A204.1 (cell line): ENCODE data around the gene TECPR2.

Source experiments
- FAIRE-seq: peaks from 2 replicates; lab custom pipeline; 2012; peaks lifted over from hg19 to GRCh38; lab: Jason Lieb, UNC

Gene TECPR2

DNA sequence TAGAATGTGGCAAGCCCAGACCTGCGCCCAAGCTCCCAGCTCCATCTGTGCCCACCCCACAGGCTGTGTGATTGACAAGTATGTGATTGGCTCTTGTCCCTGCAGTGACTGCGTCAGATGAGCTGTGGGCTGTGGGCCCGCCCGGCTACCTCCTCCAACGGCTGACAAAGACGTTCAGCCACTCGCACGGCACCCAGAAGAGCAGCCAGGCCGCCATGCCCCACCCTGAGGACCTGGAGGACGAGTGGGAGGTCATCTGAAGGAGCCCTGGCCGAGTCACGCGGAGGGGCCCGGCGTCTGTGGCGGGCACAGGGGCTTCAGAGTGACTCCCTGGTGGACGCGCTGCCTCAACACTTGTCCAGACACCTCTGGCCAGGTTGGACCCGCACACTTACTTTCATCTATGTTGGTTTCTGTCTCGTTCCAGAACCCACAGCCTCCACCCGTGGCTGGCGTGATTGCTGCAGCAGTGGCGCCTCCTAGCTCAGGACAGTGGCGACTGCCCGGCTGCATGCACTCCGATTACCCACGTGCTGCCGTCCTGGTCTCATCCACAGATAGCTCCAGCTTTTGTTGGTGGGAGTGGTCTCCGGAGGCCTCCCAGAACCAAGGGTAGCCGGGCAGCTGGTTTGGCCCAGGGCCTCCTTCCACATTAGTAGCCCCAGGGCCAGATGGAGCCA, 135.4 kb downstream of the TECPR2 start:
- FAIRE-seq: no peak

DNA sequence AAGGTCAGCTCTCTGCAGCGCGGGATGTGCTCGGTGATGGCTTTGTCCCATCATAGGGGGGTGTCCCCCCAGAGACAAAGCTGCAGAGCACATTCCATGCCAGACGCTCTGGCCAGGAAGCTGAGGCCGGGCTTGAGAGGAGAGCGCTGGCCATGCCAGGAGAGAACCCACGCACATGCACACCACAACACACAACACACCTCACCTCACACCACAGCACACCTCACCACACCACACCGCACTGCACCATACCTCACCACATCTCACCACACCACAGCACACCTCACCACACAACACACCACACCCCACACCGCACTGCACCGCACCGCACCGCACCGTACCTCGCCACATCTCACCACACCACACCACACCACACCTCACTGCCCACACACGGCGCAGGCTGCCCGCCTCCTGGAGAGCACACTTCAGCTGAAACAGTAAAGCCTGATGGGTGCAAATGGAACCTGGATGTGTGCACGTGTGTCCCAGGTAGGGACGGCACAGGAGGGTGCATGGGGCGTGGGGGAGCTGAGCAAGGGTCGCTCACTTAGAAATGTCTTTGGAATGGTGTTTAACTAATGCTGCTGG, 136.0 kb downstream of the TECPR2 start:
- FAIRE-seq: no peak

DNA sequence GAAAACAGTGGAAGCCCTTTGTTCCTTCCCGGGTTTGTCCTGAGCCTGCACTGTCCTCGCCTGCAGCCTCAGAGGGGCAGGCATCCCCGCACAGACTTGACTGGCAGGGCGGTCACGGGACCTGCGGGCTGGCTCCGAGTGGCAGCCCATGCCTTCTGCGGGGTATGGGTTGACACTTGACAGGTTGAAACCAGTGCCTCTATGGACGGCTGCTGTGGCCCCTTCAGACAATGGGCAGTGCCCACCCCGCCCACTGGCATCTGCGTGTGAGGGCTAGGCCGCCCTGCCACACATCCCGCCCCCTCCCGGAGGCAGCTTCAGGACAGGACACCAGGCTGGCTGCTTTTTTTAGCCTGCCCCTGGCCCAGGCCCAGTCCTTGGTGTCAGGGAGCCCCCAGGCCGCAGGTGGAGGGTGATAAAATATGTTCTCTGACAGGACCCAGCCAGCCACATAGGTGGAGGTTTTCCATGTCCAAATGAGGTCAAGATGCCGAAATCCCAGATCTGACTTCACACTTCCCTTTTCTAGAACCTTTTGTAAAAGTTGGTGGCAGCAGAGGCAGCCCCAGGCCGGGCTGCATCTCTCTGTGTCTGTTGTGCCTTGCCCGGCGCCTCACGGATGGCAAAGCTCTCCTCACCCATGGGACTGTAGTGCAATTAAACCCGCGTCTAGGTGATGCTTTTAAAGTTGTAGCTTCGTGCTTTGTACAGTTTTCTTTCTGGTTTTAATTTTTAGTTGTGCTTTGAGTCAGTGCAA, 136.8 kb downstream of the TECPR2 start:
- FAIRE-seq: no peak

DNA sequence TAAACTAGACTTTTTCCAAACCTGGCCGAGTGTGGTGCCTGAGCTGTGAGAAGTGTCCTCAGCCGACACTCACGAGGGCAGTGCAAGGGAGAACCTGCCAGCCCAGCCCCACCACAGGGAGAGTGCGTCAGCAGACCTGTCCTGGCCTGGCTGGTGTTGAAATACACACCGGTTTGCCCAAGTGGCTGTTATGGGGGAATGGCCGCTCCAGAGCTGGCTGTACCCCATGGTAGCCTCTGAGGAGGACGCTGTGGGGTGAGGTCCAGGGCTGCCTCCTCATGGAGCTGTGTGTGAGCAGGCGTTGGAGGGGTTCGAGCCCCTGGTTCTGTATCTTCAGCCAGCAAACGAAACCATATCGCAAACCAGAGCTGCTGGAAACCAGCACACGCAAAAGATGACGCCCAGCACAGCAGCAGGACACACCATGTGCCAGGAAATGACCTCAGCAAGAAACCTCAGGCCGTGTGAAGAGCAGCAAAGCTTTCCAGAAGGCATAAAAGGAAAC, 137.5 kb downstream of the TECPR2 start:
- no peak for FAIRE-seq

GRCh38 chr14:102500713-102501112, 138.0 kb downstream of the TECPR2 start:
- no peak for FAIRE-seq

GRCh38 chr14:102501751-102502315, 139.1 kb downstream of the TECPR2 start:
- FAIRE-seq: no peak

- peak; percentile 3 for FAIRE-seq
Observed at GRCh38 chr14:102502571-102502970, 139.8 kb downstream of the TECPR2 start.

DNA sequence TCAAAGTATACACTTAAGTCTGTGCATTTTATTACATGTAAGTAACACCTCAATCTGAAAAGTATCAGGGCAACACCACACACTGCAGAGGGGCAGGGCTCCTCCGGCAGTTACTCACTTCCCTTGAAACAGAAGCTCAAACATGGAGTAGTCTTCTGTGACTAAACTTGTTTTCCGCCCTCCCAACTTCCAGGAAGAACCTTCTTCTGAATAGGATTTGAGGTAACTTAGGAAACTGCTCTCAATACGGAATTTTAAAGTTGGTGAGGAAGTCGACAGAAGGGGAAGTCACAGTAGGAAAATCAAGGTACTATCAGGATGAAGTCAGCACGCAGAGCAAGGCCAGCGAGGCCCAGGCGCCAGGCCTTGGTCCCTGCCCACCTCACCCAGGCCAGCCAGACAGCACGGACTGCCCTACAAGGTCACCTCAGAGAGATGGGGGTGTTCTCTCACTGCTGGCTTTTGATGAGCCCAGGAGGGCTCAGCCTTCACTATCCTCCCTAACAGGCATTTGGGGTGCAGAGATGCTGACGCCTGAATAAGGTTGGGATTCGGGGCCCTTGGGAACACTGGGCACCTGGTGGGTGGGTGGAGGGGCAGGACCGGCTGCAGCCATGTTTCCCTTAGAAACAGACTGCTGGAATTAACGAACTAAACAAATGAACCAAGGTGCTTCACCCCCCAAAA, 141.0 kb downstream of the TECPR2 start:
- FAIRE-seq: no peak

DNA sequence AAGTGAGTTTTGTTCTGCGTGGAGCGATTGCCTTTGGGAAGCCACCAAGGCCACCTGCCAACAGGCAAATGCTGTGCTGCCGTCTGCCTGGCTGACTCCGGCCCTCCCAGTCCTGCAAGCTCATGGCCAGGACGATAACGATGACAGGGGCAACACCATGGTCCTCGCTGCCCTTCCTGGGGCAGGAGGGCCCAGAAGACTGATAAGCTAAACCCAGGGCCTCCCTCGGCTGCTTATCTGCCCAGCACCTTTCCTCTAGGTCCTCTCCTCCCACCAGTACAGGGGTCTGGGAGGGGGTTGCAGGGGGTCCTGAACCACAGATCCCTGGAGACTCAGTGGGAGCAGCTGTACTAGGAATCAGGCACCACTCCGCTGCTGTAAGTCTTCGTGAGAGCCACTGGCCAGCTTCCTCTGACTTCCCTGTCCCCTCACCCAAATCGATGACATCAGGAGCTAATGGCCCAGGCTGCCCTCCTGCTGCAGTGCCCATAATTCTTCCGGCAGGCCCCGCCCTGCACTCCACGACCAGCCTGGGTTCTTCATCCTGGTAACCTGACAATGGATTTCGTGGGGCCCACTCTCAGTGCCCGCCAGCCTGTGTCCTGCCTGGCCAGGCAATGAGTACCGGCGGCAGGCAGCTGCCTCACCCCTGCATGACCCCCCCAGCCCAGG, 141.7 kb downstream of the TECPR2 start:
- no peak for FAIRE-seq

DNA sequence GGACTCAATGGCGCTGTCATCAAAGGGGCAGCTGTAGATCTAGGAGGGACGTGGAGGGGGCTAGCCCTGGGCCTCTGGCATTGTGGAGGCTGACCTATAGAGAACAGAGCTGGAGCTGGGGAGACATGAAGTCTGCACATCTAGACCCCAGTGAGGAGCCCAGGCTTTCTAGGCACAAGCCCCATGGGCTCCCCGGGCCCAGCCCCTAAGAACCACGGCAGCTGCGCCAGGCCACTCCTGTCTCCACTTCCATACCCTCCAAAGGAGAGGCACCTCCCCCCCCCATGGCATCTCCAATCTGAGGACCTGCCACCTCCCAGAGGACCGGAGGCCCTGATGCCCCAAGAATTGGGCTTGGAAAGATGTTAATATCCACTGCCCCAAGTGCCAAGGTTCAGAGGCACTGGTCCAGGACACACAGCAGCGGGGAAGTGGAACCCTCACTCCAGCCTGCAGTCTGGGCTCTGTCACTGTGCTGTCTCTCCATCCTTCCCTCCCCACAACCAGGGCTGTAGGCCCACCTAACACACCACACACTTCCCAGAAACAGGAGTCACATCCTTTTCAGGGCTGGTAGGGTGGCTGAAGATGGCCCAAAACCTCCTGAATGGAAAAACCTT, 142.4 kb downstream of the TECPR2 start:
- FAIRE-seq: no peak

DNA sequence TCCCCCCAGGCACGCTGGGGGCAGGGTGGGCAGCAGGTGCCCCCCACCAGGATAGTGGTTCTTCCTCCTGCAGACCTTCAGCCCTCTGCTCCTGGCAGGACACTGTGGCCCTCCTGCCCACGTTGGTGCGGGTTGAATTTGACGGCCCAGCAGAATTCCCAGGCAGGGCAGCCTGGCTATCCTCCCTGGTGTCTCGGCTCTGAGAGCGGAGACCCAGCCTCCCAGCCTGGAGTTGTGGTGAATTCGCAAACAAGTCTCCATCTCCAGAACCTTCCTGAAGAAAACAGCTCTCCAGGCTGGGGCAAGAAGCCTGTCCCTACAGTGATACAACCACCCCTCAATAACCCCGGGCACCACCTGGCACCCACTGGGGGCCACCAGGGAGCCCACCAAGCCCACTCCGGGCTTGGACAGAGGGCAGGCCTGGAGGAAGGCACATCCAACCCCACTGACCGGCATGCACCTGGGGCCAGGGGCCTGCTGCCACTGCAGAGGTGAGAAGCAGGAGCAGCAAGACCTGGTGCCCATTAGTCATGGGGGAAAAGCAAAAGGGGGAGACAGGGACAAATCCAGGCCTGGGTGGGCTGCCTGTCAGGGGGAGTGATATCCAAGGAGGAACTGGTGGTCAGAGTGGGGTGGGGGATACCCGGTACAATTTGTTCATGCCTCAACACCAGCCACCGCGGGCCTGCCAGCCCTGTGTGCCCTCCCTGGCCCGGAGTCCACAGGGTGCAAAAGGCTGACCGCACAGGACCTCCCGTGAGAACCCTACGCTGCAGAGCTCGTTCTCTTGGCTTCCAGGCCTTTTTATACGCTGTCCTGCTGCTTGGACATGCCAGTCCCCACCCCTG, 143.3 kb downstream of the TECPR2 start:
- FAIRE-seq: no peak

- no peak for FAIRE-seq
Observed at GRCh38 chr14:102506626-102506925, 143.8 kb downstream of the TECPR2 start.

DNA sequence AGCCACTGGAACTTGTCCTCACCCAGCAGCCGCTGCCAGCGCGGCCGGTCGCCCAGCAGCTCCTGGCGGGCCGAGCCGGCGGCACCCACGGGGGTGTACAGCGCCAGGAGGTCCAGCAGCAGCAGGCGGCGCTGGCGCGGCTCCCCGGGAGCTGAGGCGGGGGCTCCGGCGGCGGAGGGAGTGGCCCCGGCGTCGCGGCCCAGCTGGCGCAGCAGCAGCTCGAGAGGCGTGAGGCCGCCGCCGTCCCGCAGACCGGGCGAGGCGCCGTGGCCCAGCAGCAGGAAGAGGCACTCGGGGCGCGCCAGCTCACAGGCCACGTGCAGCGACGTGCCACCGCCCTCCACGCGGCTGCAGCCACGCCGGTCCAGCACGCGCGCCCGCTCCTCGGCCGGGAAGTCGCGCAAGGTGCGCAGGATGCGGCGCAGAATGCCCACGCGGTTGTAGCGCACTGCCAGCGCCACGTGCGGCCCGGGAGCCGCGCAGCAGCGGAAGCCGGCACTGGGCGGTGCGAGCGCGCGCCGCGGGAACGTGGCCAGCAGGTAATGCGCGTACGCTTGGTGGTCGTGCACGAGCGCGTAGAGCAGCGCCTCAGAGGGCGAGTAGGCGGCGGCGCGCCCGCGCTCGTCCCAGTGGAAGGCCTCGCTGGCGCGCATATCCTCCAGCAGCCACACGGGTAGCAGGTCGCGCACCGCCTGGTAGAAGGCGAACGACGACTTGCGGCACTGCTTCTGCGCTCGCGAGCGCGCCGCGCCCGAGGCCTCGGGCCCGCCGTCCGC, 144.5 kb downstream of the TECPR2 start:
- no peak for FAIRE-seq

- no peak for FAIRE-seq
Observed at GRCh38 chr14:102507857-102508312, 145.1 kb downstream of the TECPR2 start.

DNA sequence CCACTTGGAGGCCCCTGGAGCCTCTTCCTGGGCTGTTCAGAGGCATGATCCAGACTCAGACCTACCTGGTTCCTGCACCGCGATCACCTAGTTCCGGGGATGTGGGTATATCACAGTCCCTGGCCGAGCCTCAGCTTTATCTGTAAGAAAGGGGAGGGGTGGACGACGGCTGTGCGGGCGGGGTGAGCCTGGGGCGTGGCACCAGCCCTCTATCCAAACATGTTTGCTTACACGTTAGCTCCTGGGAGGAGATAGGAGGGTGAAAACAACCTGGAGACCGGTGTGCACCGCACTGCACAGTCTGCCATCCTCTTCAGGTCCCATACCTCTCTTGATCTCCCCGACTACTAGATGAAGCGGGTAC, 145.7 kb downstream of the TECPR2 start:
- FAIRE-seq: no peak

- FAIRE-seq: no peak
Observed at GRCh38 chr14:102508774-102509745, 146.3 kb downstream of the TECPR2 start.

DNA sequence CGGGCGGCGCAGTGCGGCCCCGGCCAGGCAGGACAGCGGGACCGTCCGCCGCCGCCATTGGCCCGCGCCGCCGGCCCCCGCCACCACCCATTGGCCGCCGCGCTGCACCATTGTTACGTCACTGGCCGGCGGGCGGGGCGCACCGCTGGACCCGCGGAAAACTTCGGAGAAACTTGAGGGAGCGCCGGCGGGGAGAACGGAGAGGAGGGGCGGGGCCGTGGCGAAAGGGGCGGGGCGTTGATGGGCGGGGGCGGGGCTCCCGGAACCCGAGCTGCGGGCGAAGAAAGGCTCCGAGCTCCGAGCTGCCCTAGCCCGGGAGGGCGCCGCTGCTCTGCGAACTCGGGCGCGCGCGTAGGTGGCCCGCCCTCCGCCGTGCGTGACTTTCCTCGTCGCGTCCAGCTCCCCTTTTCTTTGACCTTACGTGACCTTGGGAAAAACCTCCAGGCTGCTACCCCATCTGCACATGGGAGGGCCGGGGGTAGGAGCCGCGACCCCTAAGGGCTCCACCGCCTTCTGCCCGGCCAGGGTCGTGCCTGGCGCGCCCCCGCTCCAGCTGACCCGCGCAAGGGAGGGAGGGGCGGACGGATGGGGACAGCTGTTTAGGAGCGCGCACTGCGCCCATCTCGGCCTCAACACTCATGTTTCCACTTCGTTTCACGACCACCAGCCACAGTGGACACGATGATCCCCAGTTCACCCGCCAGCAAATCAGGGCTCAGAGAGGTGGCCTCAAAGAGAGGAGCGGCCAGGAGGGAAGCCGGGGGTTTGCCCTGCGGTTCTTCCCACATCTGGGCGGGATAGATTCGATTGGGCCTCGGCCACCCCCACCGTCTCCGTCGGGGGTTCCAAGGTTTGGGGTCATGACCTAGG, 147.2 kb downstream of the TECPR2 start, which contains the start of gene ANKRD9:
Gene ANKRD9, minus strand, starts transcription at position 31 of the 870 bp plus-strand sequence. CDS start 1,887 bp downstream, outside the sequence.
- no peak for FAIRE-seq
